ENCODE results near the gene TRIM62. TPM values are rescaled to one million over a fixed set of nuclear protein-coding genes. Genes with fewer than 3 reads are reported as not detected.

Gene TRIM62
- total and polyA plus RNA-seq, 7 donors: 4.0 to 14.2 (median 5.5) TPM

DNA sequence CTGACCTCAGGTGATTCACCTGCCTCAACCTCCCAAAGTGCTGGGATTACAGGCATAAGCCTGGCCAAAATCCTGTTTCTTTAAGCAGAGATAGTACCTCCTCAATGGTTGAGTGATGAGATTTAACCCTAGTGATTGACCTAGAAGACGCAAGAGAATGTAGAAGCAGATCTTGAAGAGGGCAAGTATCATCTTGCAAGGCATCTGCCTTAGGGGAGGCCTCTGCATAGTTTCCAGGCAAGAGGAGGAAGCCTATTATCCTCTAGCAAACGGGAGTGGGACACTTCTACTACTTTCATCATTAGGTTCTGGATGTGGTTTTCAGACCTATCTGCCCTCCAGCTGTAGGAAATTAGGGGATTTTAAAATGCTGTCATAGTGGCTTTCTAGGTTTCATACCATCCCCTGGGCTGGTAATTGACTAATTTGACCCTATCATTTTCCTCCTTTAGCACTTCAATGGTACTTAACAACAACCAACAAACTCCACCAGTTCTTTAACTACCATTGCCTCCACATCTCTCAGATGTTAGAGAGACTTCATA lies 10.0 kb upstream of the TRIM62 start:
- WGBS, 3 donors: 78 to 94% (median 80%) methylated on average over 2 of the region's 2 CpGs

GRCh38 chr1:33190701-33191100 lies 8.9 kb upstream of the TRIM62 start:
- no peaks in the 10 kb centered on the region for H3K4me1 ChIP-seq
- no peaks in the 10 kb centered on the region for H3K9me3 ChIP-seq
- H3K27me3 ChIP-seq (ENCODE audit: insufficient read depth in 3 of 3, low read length in 2 of 3): peaks cover 0 to 10% (median 3%) of the 10 kb centered on the region in 3 donors
- no peak overlapping the region for H3K4me3 ChIP-seq
- H3K27ac ChIP-seq: no peak overlapping the region
- no peaks in the 10 kb centered on the region for H3K36me3 ChIP-seq (ENCODE audit: insufficient read depth in 1 of 2, low read depth in 1 of 2)
- 60 to 67% (median 65%) methylated on average over 2 of the region's 2 CpGs for WGBS, 3 donors
- ATAC-seq (no peak), DNase-seq (no peak)
- TF ChIP-seq CTCF (IDR thresholded peaks at IDR 0.05): no peak
- intact Hi-C loops (cut with DNase I): no loop called here

More for the DNA sequence above, 10.0 kb upstream of the TRIM62 start:
- Histone ChIP-seq H3K4me1 (no peaks in the 10 kb centered on the region), H3K4me3 (no peak overlapping the region), H3K27ac (no peak overlapping the region), H3K36me3 (ENCODE audit: insufficient read depth in 1 of 2, low read depth in 1 of 2) (no peaks in the 10 kb centered on the region), H3K27me3 (ENCODE audit: insufficient read depth in 3 of 3, low read length in 2 of 3) (peaks cover 0 to 10% (median 3%) of the 10 kb centered on the region in 3 donors), H3K9me3 (no peaks in the 10 kb centered on the region)
- intact Hi-C loops (cut with DNase I): no loop called here
- ATAC-seq (no peak), DNase-seq (no peak)
- no peak for TF ChIP-seq CTCF (IDR thresholded peaks at IDR 0.05)

GRCh38 chr1:33188572-33189275 lies 6.9 kb upstream of the TRIM62 start:
- Histone ChIP-seq H3K27ac (no peak overlapping the region), H3K9me3 (no peaks in the 10 kb centered on the region), H3K4me3 (no peak overlapping the region), H3K27me3 (ENCODE audit: insufficient read depth in 3 of 3, low read length in 2 of 3) (peaks cover 0 to 10% (median 3%) of the 10 kb centered on the region in 3 donors), H3K4me1 (no peaks in the 10 kb centered on the region), H3K36me3 (ENCODE audit: insufficient read depth in 1 of 2, low read depth in 1 of 2) (no peaks in the 10 kb centered on the region)
- 81 to 87% (median 87%) methylated on average over 6 of the region's 6 CpGs for WGBS, 3 donors
- TF ChIP-seq CTCF (IDR thresholded peaks at IDR 0.05): no peak
- DNase-seq (no peak), ATAC-seq (no peak)
- intact Hi-C loops (cut with DNase I): no loop called here

GRCh38 chr1:33186936-33187335 lies 5.1 kb upstream of the TRIM62 start:
- no peak for TF ChIP-seq CTCF (IDR thresholded peaks at IDR 0.05)
- ATAC-seq (no peak), DNase-seq (no peak)
- 88 to 93% (median 93%) methylated on average over 1 of the region's 1 CpG for WGBS, 3 donors
- H3K4me3 ChIP-seq: no peak overlapping the region
- H3K9me3 ChIP-seq: no peaks in the 10 kb centered on the region
- no peaks in the 10 kb centered on the region for H3K27me3 ChIP-seq (ENCODE audit: insufficient read depth in 3 of 3, low read length in 2 of 3)
- no peaks in the 10 kb centered on the region for H3K36me3 ChIP-seq (ENCODE audit: insufficient read depth in 1 of 2, low read depth in 1 of 2)
- intact Hi-C loops (cut with DNase I): no loop called here
- H3K4me1 ChIP-seq: no peaks in the 10 kb centered on the region
- H3K27ac ChIP-seq: no peak overlapping the region

Measured in psoas muscle (tissue), 8 donors.